ENCODE results near the gene GRIA4.
"Not testable (repeated sequence)": the region's sequence is repeated elsewhere in the genome, so short reads cannot be mapped to it uniquely, and the experiment has no call there.

Gene GRIA4

DNA sequence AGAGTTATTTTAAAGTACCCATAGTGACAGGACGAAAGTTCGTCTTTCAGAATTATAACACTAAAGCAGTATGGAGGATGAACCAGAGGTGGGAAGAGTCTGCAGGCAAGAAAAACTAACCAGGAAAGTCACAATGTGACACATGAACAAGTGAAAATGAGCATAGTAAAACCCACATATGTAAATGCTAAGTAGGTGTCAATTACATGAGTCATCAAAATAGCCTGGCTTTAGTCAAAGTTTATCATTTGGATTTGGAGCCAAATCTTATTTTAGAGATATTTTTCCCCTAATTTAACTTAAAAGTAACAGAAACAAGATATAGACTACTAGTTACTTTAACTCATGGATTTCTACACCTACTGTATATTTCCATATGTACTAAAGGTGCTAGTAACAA lies 159.8 kb downstream of the GRIA4 start:
- no peaks in the 10 kb centered on the region for H3K9me3 ChIP-seq (ENCODE audit: insufficient read depth, low read depth, low read length)
- H3K4me1 ChIP-seq (ENCODE audit: insufficient read depth, low read length), result peaks cover 5% of the 10 kb centered on the region; the same call in 1 of the 2 replicates
- no peaks in the 10 kb centered on the region for H3K36me3 ChIP-seq (ENCODE audit: insufficient read depth, low read depth, low read length)
- H3K4me3 ChIP-seq (ENCODE audit: low read length), result no peak overlapping the region
- H3K27ac ChIP-seq (ENCODE audit: low read length), result no peak overlapping the region
- no peak overlapping the region for H3K9ac ChIP-seq (ENCODE audit: low read depth, low read length)
- H3K27me3 ChIP-seq (ENCODE audit: insufficient read depth, low read length), result no peaks in the 10 kb centered on the region

DNA sequence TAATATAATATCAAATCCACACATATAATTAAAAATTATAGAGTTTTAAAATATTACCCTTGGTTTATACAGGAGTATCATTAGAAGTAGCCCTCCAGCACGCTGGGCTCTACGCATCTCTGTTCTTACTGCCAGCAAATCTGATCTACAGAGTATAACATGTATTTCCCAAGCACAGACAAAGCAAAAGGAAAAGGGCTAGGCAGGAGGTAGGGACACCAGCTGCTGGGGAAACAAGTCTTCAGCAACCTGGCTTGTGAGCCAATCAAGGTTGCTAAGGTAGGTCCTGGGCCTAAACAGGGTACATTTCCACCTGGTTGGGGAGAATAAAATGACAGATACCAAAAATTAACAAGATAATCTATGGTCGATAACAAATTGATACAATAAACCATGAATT lies 163.6 kb downstream of the GRIA4 start:
- not testable (repeated sequence) for H3K4me3 ChIP-seq (ENCODE audit: low read length); H3K36me3 ChIP-seq (ENCODE audit: insufficient read depth, low read depth, low read length); H3K27ac ChIP-seq (ENCODE audit: low read length); H3K27me3 ChIP-seq (ENCODE audit: insufficient read depth, low read length); H3K4me1 ChIP-seq (ENCODE audit: insufficient read depth, low read length); H3K9me3 ChIP-seq (ENCODE audit: insufficient read depth, low read depth, low read length); H3K9ac ChIP-seq (ENCODE audit: low read depth, low read length)

DNA sequence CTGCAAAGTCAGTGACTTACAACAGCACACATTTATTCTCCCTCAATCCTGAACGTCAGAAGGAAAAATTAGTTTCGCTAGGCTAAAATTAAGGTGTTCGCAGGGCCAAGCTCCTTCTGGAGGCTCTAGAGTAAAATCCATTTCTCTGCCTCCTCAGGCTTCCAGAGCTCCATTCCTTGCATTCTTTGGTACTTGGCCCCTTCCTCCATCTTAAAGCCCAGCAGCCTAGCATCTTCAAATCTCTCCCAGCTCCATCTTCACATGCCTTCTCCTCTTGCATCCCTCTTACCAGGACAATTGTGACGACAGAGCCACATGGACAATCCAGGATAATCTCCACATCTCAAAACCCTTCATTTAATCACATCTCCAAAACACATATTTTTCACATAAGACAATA lies 165.0 kb downstream of the GRIA4 start:
- Histone ChIP-seq H3K4me3 (ENCODE audit: low read length) (no peak overlapping the region), H3K9me3 (ENCODE audit: insufficient read depth, low read depth, low read length) (no peaks in the 10 kb centered on the region), H3K27me3 (ENCODE audit: insufficient read depth, low read length) (no peaks in the 10 kb centered on the region), H3K4me1 (ENCODE audit: insufficient read depth, low read length) (no peaks in the 10 kb centered on the region; the same call in 1 of the 2 replicates), H3K9ac (ENCODE audit: low read depth, low read length) (no peak overlapping the region), H3K27ac (ENCODE audit: low read length) (no peak overlapping the region), H3K36me3 (ENCODE audit: insufficient read depth, low read depth, low read length) (no peaks in the 10 kb centered on the region)

DNA sequence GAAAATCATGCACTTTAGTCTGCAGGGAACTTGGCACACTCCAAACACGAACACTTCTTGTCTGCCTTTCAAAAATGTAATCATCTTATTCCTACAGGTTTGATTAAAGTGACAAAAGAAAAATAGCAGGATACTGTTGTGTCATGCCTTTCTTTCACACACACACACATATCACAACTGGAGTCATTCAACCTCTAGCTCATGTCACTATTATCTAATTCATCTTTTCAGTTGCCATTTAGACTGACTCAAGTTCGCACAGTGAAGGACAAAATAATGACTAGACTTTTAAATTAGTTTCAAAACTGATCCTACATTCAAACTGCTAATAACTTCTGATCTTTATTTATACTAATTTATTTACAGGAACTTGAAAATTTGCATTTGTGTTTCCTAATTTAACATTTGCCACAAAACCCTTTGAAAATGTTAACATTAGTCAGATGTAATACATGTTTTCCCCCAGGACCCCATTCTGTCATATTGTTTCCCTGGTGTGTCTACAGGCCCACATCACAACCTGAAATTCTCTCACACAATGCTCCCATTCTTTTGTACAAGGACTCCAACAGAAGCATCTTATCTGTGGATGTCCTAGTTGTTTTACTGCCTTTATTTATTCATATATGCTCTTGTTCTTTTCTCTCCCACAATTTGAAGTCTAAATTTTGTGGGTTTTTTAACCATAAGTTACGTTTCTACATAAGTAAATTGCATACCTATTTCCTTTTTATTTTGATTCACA lies 171.1 kb downstream of the GRIA4 start:
- Histone ChIP-seq H3K9me3 (ENCODE audit: insufficient read depth, low read depth, low read length) (no peaks in the 10 kb centered on the region), H3K27me3 (ENCODE audit: insufficient read depth, low read length) (no peaks in the 10 kb centered on the region), H3K4me1 (ENCODE audit: insufficient read depth, low read length) (peaks cover 12% of the 10 kb centered on the region; the same call in 1 of the 2 replicates), H3K27ac (ENCODE audit: low read length) (no peak overlapping the region), H3K4me3 (ENCODE audit: low read length) (no peak overlapping the region), H3K9ac (ENCODE audit: low read depth, low read length) (no peak overlapping the region), H3K36me3 (ENCODE audit: insufficient read depth, low read depth, low read length) (no peaks in the 10 kb centered on the region)

DNA sequence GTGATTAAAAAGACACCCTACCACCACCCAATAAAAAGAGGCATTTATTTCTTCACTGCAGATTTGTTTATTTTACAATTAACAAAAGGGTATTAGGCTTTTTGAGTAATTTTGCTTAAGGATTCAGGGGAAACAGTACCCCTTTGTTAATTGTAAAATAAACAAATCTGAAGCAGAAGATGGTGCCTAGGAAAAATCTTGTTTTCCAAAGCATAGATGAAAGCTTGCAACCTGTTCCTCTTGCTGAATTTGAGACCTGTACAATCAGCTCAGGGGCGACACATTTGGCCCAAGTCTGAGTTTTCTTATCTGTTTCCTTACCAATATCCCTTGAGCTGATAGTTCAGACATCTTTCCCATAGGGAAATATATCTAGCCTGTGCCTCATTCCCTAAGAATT lies 171.9 kb downstream of the GRIA4 start:
- Histone ChIP-seq H3K36me3 (ENCODE audit: insufficient read depth, low read depth, low read length) (no peaks in the 10 kb centered on the region), H3K9me3 (ENCODE audit: insufficient read depth, low read depth, low read length) (no peaks in the 10 kb centered on the region), H3K27ac (ENCODE audit: low read length) (no peak overlapping the region), H3K4me3 (ENCODE audit: low read length) (no peak overlapping the region), H3K4me1 (ENCODE audit: insufficient read depth, low read length) (peaks cover 17% of the 10 kb centered on the region; the same call in 1 of the 2 replicates), H3K27me3 (ENCODE audit: insufficient read depth, low read length) (no peaks in the 10 kb centered on the region), H3K9ac (ENCODE audit: low read depth, low read length) (no peak overlapping the region)

DNA sequence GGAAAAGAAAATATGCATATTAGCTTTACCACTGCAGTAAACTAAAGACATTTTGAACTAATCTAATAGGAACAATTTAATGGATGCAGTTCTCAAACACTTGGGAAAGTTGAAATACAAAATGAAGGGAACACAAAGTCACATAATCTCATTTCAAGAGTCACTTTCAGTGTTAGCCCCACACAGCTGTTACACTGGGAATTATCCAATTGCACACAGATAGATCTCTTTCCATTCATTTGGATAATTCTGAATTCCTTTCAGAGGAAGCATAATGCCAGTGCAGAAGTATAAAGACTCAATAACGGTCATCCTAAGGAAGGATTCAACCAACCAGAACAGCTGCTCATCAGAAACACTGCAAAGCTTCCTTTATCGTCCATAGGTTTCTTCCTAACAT lies 173.3 kb downstream of the GRIA4 start:
- Histone ChIP-seq H3K4me3 (ENCODE audit: low read length) (no peak overlapping the region), H3K9me3 (ENCODE audit: insufficient read depth, low read depth, low read length) (no peaks in the 10 kb centered on the region), H3K9ac (ENCODE audit: low read depth, low read length) (no peak overlapping the region), H3K36me3 (ENCODE audit: insufficient read depth, low read depth, low read length) (no peaks in the 10 kb centered on the region), H3K4me1 (ENCODE audit: insufficient read depth, low read length) (peaks cover 19% of the 10 kb centered on the region; the same call in 1 of the 2 replicates), H3K27ac (ENCODE audit: low read length) (no peak overlapping the region), H3K27me3 (ENCODE audit: insufficient read depth, low read length) (no peaks in the 10 kb centered on the region)

DNA sequence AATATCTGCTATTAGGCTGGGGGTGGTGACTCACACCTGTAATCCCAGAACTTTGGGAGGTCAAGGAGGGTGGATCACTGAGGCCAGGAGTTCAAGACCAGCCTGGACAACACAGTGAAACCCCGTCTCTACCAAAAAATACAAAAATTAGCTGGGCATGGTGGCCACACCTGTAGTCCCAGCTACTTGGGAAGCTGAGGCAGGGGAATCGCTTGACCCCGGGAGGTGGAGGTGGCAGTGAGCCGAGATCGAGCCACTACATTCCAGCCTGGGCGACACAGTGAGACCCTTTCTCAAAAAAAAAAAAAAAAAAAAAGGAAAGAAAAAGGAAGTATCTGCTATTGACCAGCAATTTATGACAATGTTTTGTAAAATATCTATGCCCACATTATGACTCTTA lies 176.0 kb downstream of the GRIA4 start:
- not testable (repeated sequence) for H3K36me3 ChIP-seq (ENCODE audit: insufficient read depth, low read depth, low read length); H3K4me3 ChIP-seq (ENCODE audit: low read length); H3K9ac ChIP-seq (ENCODE audit: low read depth, low read length); H3K27ac ChIP-seq (ENCODE audit: low read length); H3K9me3 ChIP-seq (ENCODE audit: insufficient read depth, low read depth, low read length); H3K27me3 ChIP-seq (ENCODE audit: insufficient read depth, low read length)
- peaks cover 16% of the 10 kb centered on the region; the same call in 1 of the 2 replicates for H3K4me1 ChIP-seq (ENCODE audit: insufficient read depth, low read length)

DNA sequence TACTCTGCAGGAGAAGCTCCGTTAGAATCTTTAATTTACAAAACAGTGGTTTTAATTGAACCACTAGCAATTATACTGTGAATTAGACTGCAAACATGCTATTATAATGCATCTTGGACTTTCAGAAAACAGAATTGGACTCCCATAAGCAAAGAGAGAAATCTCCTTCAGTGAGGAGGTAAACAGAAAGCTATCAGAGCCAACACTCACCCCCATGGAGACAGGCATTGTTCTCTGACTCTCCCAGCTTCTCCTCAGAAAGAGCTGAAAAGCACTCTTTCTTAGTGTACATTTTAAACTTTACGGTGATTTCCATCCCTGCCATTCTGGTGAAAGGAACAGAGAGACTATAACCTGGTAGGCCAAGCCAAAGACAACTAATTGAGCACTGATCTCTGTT lies 176.9 kb downstream of the GRIA4 start:
- H3K27ac ChIP-seq (ENCODE audit: low read length), result no peak overlapping the region
- H3K4me1 ChIP-seq (ENCODE audit: insufficient read depth, low read length), result peaks cover 7% of the 10 kb centered on the region; the same call in 1 of the 2 replicates
- H3K4me3 ChIP-seq (ENCODE audit: low read length), result no peak overlapping the region
- H3K9me3 ChIP-seq (ENCODE audit: insufficient read depth, low read depth, low read length), result no peaks in the 10 kb centered on the region
- H3K9ac ChIP-seq (ENCODE audit: low read depth, low read length), result no peak overlapping the region
- H3K36me3 ChIP-seq (ENCODE audit: insufficient read depth, low read depth, low read length), result no peaks in the 10 kb centered on the region
- H3K27me3 ChIP-seq (ENCODE audit: insufficient read depth, low read length), result no peaks in the 10 kb centered on the region

DNA sequence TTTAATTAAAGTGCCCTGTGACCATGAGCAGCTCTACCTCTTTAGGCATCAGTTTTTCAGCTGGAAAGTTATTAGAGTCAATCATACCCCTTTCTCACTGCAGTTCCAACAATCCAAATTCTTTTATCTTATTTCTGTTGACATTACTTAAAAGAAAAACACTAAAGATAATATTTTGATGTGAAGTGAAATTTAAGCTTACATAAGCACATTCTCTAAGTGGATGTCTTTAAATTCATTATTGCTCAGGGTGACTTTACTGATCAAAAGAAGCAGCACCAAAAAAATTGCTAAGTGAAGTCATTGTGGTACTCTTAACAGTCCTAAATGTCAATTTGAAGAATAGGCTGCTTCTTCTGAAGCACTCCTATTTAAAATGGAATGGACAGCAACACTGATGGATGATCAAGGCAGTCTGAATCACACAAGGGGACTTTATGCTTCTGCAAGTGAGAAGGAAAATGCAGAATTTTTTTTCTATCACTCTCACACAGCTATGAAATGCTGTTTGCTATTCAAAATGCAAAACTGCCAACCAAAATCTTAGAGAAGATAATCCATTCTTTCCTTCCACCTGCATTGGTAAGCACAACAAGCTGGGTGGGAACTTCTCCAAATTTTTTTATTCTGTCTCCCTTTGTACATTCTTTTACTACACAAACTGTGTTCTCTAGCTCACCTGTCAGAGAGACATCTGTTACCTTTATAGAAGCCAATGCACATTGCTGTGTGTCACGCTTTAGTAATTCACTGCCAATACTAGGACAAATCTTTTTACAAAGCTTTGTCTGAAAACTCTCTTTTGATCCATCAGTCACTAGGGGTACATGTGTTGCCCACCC lies 179.9 kb downstream of the GRIA4 start:
- no peaks in the 10 kb centered on the region for H3K36me3 ChIP-seq (ENCODE audit: insufficient read depth, low read depth, low read length)
- no peak overlapping the region for H3K27ac ChIP-seq (ENCODE audit: low read length)
- H3K27me3 ChIP-seq (ENCODE audit: insufficient read depth, low read length), result no peaks in the 10 kb centered on the region
- no peak overlapping the region for H3K4me3 ChIP-seq (ENCODE audit: low read length)
- peaks cover 7% of the 10 kb centered on the region; the same call in 1 of the 2 replicates for H3K4me1 ChIP-seq (ENCODE audit: insufficient read depth, low read length)
- H3K9ac ChIP-seq (ENCODE audit: low read depth, low read length), result no peak overlapping the region
- H3K9me3 ChIP-seq (ENCODE audit: insufficient read depth, low read depth, low read length), result no peaks in the 10 kb centered on the region

DNA sequence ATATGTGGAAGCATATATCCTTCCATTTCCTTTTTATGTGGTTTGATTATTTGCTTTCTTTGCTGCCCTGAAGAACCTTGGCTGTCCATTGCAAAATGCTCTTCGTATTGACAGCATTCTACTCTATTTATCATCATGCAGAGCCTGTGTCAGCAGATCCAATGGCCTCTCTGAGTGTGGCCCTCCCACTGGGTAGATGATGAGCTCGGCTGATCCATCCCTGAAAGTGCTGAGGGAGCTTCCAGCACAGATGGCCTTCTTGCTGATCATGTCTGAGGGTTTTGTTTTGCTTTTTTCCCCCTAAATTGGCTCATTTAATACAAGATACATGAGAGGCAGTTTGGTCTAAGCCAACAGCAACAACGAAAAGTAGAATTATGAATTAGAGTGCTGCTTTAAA lies 181.0 kb downstream of the GRIA4 start:
- no peaks in the 10 kb centered on the region for H3K36me3 ChIP-seq (ENCODE audit: insufficient read depth, low read depth, low read length)
- H3K27me3 ChIP-seq (ENCODE audit: insufficient read depth, low read length), result no peaks in the 10 kb centered on the region
- H3K4me1 ChIP-seq (ENCODE audit: insufficient read depth, low read length), result peaks cover 7% of the 10 kb centered on the region; the same call in 1 of the 2 replicates
- H3K9me3 ChIP-seq (ENCODE audit: insufficient read depth, low read depth, low read length), result no peaks in the 10 kb centered on the region
- no peak overlapping the region for H3K4me3 ChIP-seq (ENCODE audit: low read length)
- H3K27ac ChIP-seq (ENCODE audit: low read length), result no peak overlapping the region
- H3K9ac ChIP-seq (ENCODE audit: low read depth, low read length), result no peak overlapping the region

DNA sequence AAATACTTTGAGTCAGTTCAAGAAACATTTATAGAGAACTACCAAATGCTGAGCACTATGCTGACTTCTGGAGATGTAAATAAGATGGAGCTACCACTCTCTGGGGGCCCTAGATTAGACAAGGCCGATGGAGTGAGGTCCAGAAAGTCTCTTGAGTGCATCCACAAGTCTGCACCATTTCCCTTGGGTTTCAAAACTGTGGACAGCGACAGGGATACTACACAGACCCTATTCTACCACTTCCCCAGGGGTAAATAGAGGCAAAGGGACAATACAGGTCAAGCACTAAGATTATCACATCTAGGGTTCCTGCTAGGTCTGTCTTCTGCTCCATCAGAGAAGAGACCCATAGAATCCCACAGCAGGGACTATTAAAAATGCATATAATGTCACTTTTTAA lies 183.2 kb downstream of the GRIA4 start:
- no peak overlapping the region for H3K27ac ChIP-seq (ENCODE audit: low read length)
- no peak overlapping the region for H3K9ac ChIP-seq (ENCODE audit: low read depth, low read length)
- H3K4me3 ChIP-seq (ENCODE audit: low read length), result no peak overlapping the region
- no peaks in the 10 kb centered on the region for H3K4me1 ChIP-seq (ENCODE audit: insufficient read depth, low read length)
- no peaks in the 10 kb centered on the region for H3K9me3 ChIP-seq (ENCODE audit: insufficient read depth, low read depth, low read length)
- H3K36me3 ChIP-seq (ENCODE audit: insufficient read depth, low read depth, low read length), result no peaks in the 10 kb centered on the region
- H3K27me3 ChIP-seq (ENCODE audit: insufficient read depth, low read length), result no peaks in the 10 kb centered on the region

DNA sequence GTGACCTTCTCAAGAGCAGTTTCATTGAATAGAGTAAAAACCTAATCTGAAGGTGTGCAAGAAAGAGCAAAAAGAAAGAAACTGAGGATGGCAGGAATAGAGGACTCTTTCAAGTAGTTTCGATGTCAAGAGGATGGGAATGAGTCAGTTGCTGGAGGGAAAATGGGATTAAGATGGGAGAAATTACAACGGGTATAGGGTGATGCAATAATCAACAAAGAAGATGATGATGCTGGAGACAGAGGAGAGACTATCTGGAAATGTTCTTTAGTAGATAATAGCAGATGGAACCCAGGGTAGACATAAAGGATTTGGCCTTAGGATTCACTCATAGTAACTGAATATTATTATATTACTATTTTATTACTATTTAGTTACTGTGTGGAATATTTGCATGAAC lies 189.4 kb downstream of the GRIA4 start:
- Histone ChIP-seq H3K9me3 (ENCODE audit: insufficient read depth, low read depth, low read length) (no peaks in the 10 kb centered on the region), H3K27ac (ENCODE audit: low read length) (no peak overlapping the region), H3K27me3 (ENCODE audit: insufficient read depth, low read length) (no peaks in the 10 kb centered on the region), H3K36me3 (ENCODE audit: insufficient read depth, low read depth, low read length) (no peaks in the 10 kb centered on the region), H3K4me3 (ENCODE audit: low read length) (no peak overlapping the region), H3K9ac (ENCODE audit: low read depth, low read length) (no peak overlapping the region), H3K4me1 (ENCODE audit: insufficient read depth, low read length) (peaks cover 7% of the 10 kb centered on the region; the same call in 1 of the 2 replicates)

Data from iPS-20b (cell line).